HCT116 (cell line): ENCODE results near the gene KIAA1549. TPM values are rescaled to one million over a fixed set of nuclear protein-coding genes. Genes with fewer than 3 reads are reported as not detected.

Experiments used
- ATAC-seq: fragments of 200-7000 bp; cut with Tn5 transposase; 2 replicates; pipeline ENCODE4 v1.9.1; 2020; ENCODE audit warnings: mild to moderate bottlenecking, moderate library complexity
- BruUV-seq: library from RNA; stranded (reverse); fragments of 400-500 nt; replicated peaks from 2 replicates; lab custom pipeline; 2021; lab: Mats Ljungman, UMichigan
- CTCF ChIA-PET: fragments of 300-600 bp; sonication (Branson Sonifier 250); formaldehyde crosslinking; loops from one replicate; lab custom pipeline; 2021; ENCODE audit warnings: antibody characterized with exemption; lab: Charles Lee
- POLR2A ChIA-PET: fragments of 300-600, 350-600 bp; sonication (Branson Sonifier 250); formaldehyde crosslinking; loops from one replicate; lab custom pipeline; 2021; ENCODE audit warnings: antibody characterized with exemption; lab: Charles Lee
- RAD21 ChIA-PET, 2 experiments: fragments of 300-600 bp; sonication (Branson Sonifier 250); formaldehyde crosslinking; loops; one replicate each; lab custom pipeline; 2023; ENCODE audit warnings: low total read pairs in 2 of 2; ENCODE audit not compliant: uncharacterized antibody in 2 of 2, unreplicated experiment in 2 of 2, low non-redundant PET in 1 of 2; lab: Charles Lee
- DNase-seq: peaks from one replicate; pipeline ENCODE4 v3.0.0-alpha.2; 2010; ENCODE audit warnings: low read depth, low spot score
- H2AFZ ChIP-seq: fragments of 200-600 bp; shearing (Covaris generic), sonication (generic); 2 replicates; pipeline ENCODE4 v1.6.1; 2017; ENCODE audit warnings: low read depth, mixed run types, mixed read lengths, antibody characterized with exemption, low read length; ENCODE audit not compliant: poor library complexity, severe bottlenecking
- H3K27ac ChIP-seq: 2 replicates; pipeline ENCODE4 v1.5.1; 2012; ENCODE audit warnings: low read depth, low read length
- H3K27me3 ChIP-seq: fragments of 200-600 bp; sonication (generic); 2 replicates; pipeline ENCODE4 v1.6.1; 2016; ENCODE audit warnings: mixed run types, low read length, mixed read lengths; ENCODE audit not compliant: insufficient read depth
- H3K36me3 ChIP-seq, 2 experiments: fragments of 200-500 bp in 1 of 2; fragments of 200-600 bp in 1 of 2; sonication (Bioruptor generic) in 1 of 2; sonication (generic) in 1 of 2; 2 replicates each; pipeline versions ENCODE4 v1.5.1 to v1.6.1; 2014 to 2016; ENCODE audit warnings: low read length in 2 of 2, inconsistent platforms in 1 of 2, mixed read lengths in 1 of 2, mixed run types in 1 of 2; ENCODE audit not compliant: insufficient read depth in 2 of 2, control insufficient read depth in 1 of 2
- H3K4me1 ChIP-seq, 2 experiments: fragments of 200-600 bp in 1 of 2; sonication (generic) in 1 of 2; 2 replicates each; pipeline versions ENCODE4 v1.5.1 to v1.6.1; 2012 to 2017; ENCODE audit warnings: low read length in 2 of 2, inconsistent platforms in 1 of 2, mild to moderate bottlenecking in 1 of 2, mixed read lengths in 1 of 2, mixed run types in 1 of 2, moderate library complexity in 1 of 2; ENCODE audit not compliant: insufficient read depth in 2 of 2, control insufficient read depth in 1 of 2
- H3K4me2 ChIP-seq: fragments of 200-600 bp; sonication (generic); 2 replicates; pipeline ENCODE4 v1.6.1; 2017; ENCODE audit warnings: mixed run types, low read length, mixed read lengths
- H3K4me3 ChIP-seq, 2 experiments: fragments of 200-600 bp in 1 of 2; sonication (generic) in 1 of 2; replicated peaks in 1 of 2; 2 replicates each; pipeline ENCODE4 v1.5.1; 2011 to 2016; ENCODE audit warnings: low read length in 2 of 2, control low read depth in 1 of 2, low read depth in 1 of 2, mild to moderate bottlenecking in 1 of 2, mixed read lengths in 1 of 2, mixed run types in 1 of 2
- H3K79me2 ChIP-seq: fragments of 200-600 bp; sonication (generic); 2 replicates; pipeline ENCODE4 v1.6.1; 2017; ENCODE audit warnings: mild to moderate bottlenecking, mixed run types, low read length, moderate library complexity, mixed read lengths; ENCODE audit not compliant: insufficient read depth
- H3K9ac ChIP-seq: fragments of 200-600 bp; sonication (generic); 2 replicates; pipeline ENCODE4 v1.6.1; 2016; ENCODE audit warnings: low read length, mixed read lengths
- H3K9me2 ChIP-seq: fragments of 200-600 bp; sonication (generic), shearing (Covaris generic); 2 replicates; pipeline ENCODE4 v1.6.1; 2017; ENCODE audit warnings: mixed run types, mild to moderate bottlenecking, moderate library complexity; ENCODE audit not compliant: insufficient read depth
- H3K9me3 ChIP-seq, 2 experiments: fragments of 200-500 bp in 1 of 2; fragments of 200-600 bp in 1 of 2; sonication (Bioruptor generic) in 1 of 2; sonication (generic) in 1 of 2; 2 replicates each; pipeline ENCODE4 v1.6.1; 2014 to 2017; ENCODE audit warnings: low read length in 2 of 2, mixed read lengths in 2 of 2, inconsistent platforms in 1 of 2, low read depth in 1 of 2, mild to moderate bottlenecking in 1 of 2, mixed run types in 1 of 2, moderate library complexity in 1 of 2; ENCODE audit not compliant: control insufficient read depth in 1 of 2, insufficient read depth in 1 of 2
- H4K20me1 ChIP-seq: fragments of 200-600 bp; sonication (generic), shearing (Covaris generic); 2 replicates; pipeline ENCODE4 v1.6.1; 2017; ENCODE audit warnings: mixed run types, mild to moderate bottlenecking, moderate library complexity; ENCODE audit not compliant: insufficient read depth
- CBX3 ChIP-seq: IDR thresholded peaks from 2 replicates; pipeline ENCODE4 v1.6.1; 2012; ENCODE audit warnings: low read depth
- CEBPB ChIP-seq: IDR thresholded peaks from 2 replicates; pipeline ENCODE4 v1.6.1; 2012; ENCODE audit warnings: low read depth
- CTCF ChIP-seq, 3 experiments: fragments of 200-600 bp in 1 of 3; sonication (generic) in 1 of 3; IDR thresholded peaks in 2 of 3; conservative IDR thresholded peaks in 1 of 3; 2 replicates each; pipeline ENCODE4 v1.5.1; 2012 to 2017; ENCODE audit warnings: low read depth in 2 of 3, low read length in 2 of 3, antibody characterized with exemption in 1 of 3, borderline replicate concordance in 1 of 3, control low read depth in 1 of 3, mild to moderate bottlenecking in 1 of 3, mixed read lengths in 1 of 3, mixed run types in 1 of 3, moderate library complexity in 1 of 3; ENCODE audit not compliant: insufficient read depth in 1 of 3
- EGR1 ChIP-seq: IDR thresholded peaks from 2 replicates; pipeline ENCODE4 v1.6.1; 2012; ENCODE audit warnings: low read depth
- ELF1 ChIP-seq: IDR thresholded peaks from 2 replicates; pipeline ENCODE4 v1.6.1; 2012; ENCODE audit warnings: low read depth, borderline replicate concordance
- EZH2 ChIP-seq: fragments of 200-600 bp; sonication (generic); IDR thresholded peaks from 2 replicates; pipeline ENCODE4 v1.6.1; 2017; ENCODE audit warnings: antibody characterized with exemption, mixed run types
- EZH2phosphoT487 ChIP-seq: fragments of 200-600 bp; IDR thresholded peaks from 2 replicates; pipeline ENCODE4 v1.6.1; 2018; ENCODE audit warnings: antibody characterized with exemption, borderline replicate concordance
- FOSL1 ChIP-seq: IDR thresholded peaks from 2 replicates; pipeline ENCODE4 v1.6.1; 2012; ENCODE audit warnings: low read depth
- JUND ChIP-seq: IDR thresholded peaks from 2 replicates; pipeline ENCODE4 v1.6.1; 2012
- MAX ChIP-seq: IDR thresholded peaks from 2 replicates; pipeline ENCODE4 v1.6.1; 2012
- POLR2A ChIP-seq: IDR thresholded peaks from 2 replicates; pipeline ENCODE4 v1.7.0; 2011; ENCODE audit warnings: borderline replicate concordance; ENCODE audit not compliant: insufficient read depth, insufficient read length; ENCODE audit errors: extremely low read depth
- POLR2AphosphoS5 ChIP-seq: IDR thresholded peaks from 2 replicates; pipeline ENCODE4 v1.6.1; 2011; ENCODE audit warnings: mild to moderate bottlenecking, low read depth, low read length, moderate library complexity
- RAD21 ChIP-seq: IDR thresholded peaks from 2 replicates; pipeline ENCODE4 v1.6.1; 2012; ENCODE audit warnings: low read depth, mild to moderate bottlenecking
- REST ChIP-seq: IDR thresholded peaks from 2 replicates; pipeline ENCODE4 v1.6.1; 2012; ENCODE audit warnings: low read depth
- SIN3A ChIP-seq: IDR thresholded peaks from 2 replicates; pipeline ENCODE4 v1.6.1; 2012; ENCODE audit warnings: low read depth
- SRF ChIP-seq: IDR thresholded peaks from 2 replicates; pipeline ENCODE4 v1.6.1; 2012; ENCODE audit warnings: low read depth
- TCF7L2 ChIP-seq: IDR thresholded peaks from 2 replicates; pipeline ENCODE4 v1.7.0; 2011; ENCODE audit warnings: borderline replicate concordance, inconsistent platforms; ENCODE audit not compliant: insufficient read depth, insufficient read length; ENCODE audit errors: extremely low read depth
- YY1 ChIP-seq: IDR thresholded peaks from 2 replicates; pipeline ENCODE4 v1.6.1; 2011; ENCODE audit warnings: low read length, low read depth, moderate library complexity, mild to moderate bottlenecking; ENCODE audit not compliant: insufficient replicate concordance; ENCODE audit errors: extremely low read depth
- ZBTB33 ChIP-seq: IDR thresholded peaks from 2 replicates; pipeline ENCODE4 v1.6.1; 2011; ENCODE audit warnings: mild to moderate bottlenecking, low read length, moderate library complexity; ENCODE audit not compliant: insufficient replicate concordance; ENCODE audit errors: extremely low read depth
- ZFX ChIP-seq: fragments of 450-650 bp; IDR thresholded peaks from 2 replicates; pipeline ENCODE4 v1.6.1; 2017
- ZNF274 ChIP-seq: fragments of 200-500 bp; sonication (Bioruptor generic); IDR thresholded peaks from 2 replicates; pipeline ENCODE4 v1.6.1; 2014; ENCODE audit warnings: mild to moderate bottlenecking, low read depth, low read length, inconsistent platforms
- intact Hi-C: fragments of 100-400 bp; cut with micrococcal nuclease; formaldehyde crosslinking; loops from 2 replicates; pipeline ENCODE4 v1.10.0; 2022
- total RNA-seq: library from RNA; stranded (reverse); gene quantifications from one replicate; pipeline ENCODE4 v1.2.1, GENCODE V29; 2021; ENCODE audit not compliant: unreplicated experiment

The KIAA1549 gene
- total RNA-seq, 1 experiment from 2014 or later: 3.9 TPM

GRCh38 chr7:138935465-138936011 is 45.7 kb downstream of the KIAA1549 start:
- no peaks in the 10 kb centered on the region for H3K36me3 ChIP-seq
- H3K4me1 ChIP-seq: peaks cover 12 to 22% of the 10 kb centered on the region in 2 experiments
- no peaks in the 10 kb centered on the region for H3K79me2 ChIP-seq
- H3K9me3 ChIP-seq: no peaks in the 10 kb centered on the region
- H3K9ac ChIP-seq: peak overlapping the region; percentile 34
- ATAC-seq (peak; percentile 98), DNase-seq (peak; percentile 55)
- ChIA-PET CTCF (no interaction called here), POLR2A (no interaction called here), RAD21 (no interaction called here)
- H2AFZ ChIP-seq: no peak overlapping the region
- no peaks in the 10 kb centered on the region for H4K20me1 ChIP-seq
- no peak overlapping the region for H3K27ac ChIP-seq
- no TSS peak for BruUV-seq
- H3K9me2 ChIP-seq: no peaks in the 10 kb centered on the region
- intact Hi-C loops: no loop called here
- peak overlapping the region; percentile 58 for H3K4me2 ChIP-seq
- H3K4me3 ChIP-seq: peak overlapping the region in 1 of 2 experiments; percentile 11; a peak in 1 of 4 replicates
- no peaks in the 10 kb centered on the region for H3K27me3 ChIP-seq
- TF ChIP-seq SRF (peak; percentile 53; the same call in 1 of the 2 replicates), CTCF (IDR thresholded peaks at IDR 0.05 in 2 of 3, conservative IDR thresholded peaks at IDR 0.05 in 1 of 3; ENCODE audit: borderline replicate concordance in 1 of 3, insufficient read depth in 1 of 3, low read depth in 2 of 3, low read length in 2 of 3) (no peak), MAX (peak; percentile 96), ZFX (no peak), JUND (peak; percentile 65), FOSL1 (peak; percentile 80), ZBTB33 (no peak), CBX3 (peak; percentile 96), POLR2A (no peak), TCF7L2 (no peak), EGR1 (no peak), ZNF274 (no peak), YY1 (peak; percentile 50), REST (no peak), POLR2AphosphoS5 (no peak), CEBPB (peak; percentile 44; the same call in 1 of the 2 replicates), EZH2phosphoT487 (no peak), ELF1 (no peak), SIN3A (peak; percentile 22; the same call in 1 of the 2 replicates), EZH2 (no peak), RAD21 (0 out of 2 replicates have a peak, but pooled peaks have one; percentile 12)
